Activated CD4-positive, CD25-positive, alpha-beta regulatory T cell treated with anti-CD3 and anti-CD28 coated beads, Interleukin-2, amount 50 U/mL, for 72 hours (primary cell): Measurements from ENCODE around the gene FAM210A.
A peak's percentile ranks its signal among the peaks of the same experiment; 100 is the strongest.

Source experiments
- DNase-seq: peaks from one replicate; pipeline ENCODE4 v3.0.0; 2021

Gene FAM210A

DNA sequence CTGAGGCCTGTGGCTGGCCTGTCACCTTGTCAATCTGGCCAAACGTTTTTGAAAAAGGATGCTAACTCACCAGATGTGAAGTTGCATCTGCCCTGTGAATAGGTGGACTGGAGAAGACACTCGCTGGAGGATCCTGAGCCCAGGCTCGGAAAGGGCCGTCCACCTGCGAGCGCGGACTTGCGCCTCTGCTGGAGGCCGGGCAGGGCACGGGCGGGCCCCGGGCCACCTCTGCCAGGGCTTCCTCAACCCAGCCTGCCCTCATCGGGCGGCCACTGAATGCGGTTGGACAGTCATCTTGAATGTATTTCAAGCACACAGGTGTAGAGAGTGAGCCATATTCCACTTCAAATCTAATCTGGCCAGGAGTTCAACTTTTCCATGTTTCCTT lies 83.9 kb downstream of the FAM210A start:
- no peak for DNase-seq

DNA sequence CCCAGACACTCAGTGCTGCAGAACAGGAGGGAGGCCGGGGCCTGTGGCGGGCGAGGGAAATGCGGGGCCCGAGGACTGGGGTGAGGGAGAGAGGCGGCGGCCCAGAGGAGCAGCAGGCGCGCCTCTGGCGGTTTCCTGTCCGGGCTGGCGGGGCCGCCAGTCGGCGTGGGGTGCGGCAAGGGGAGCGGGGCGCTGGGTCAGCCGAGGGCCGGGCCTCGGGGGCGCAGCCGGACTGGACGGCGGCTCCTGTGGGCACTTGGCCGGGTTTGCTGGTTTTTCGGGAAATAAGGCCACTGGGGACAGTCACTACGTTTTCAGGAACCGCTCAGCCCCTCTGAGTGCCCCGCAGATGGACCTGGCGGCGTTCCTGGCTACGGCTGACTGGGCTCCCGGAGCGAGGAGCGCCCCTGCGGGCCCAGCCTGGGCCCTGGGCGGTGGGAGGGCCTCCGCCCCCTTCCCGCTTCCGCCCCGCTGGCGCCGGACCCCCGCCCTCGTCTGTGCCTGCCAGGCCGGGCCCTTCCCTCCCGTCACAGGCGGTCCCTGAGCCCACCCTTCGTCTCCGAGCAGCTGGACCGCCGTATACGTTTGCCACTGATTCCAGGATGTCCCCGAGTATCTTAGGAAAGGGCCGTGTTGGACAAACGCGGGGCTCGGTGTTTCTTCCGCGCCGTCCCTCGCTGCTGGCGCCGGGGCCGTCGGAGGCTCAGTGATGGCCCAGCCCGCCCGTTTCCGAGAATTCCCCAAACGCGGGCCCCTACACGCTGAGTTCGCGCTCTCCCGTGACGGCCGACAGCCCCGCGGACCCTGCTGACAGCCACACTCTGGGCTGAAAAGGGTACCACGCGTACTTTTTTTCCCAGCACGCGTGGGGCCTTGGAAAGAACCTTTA lies 84.6 kb downstream of the FAM210A start:
- DNase-seq: no peak

DNA sequence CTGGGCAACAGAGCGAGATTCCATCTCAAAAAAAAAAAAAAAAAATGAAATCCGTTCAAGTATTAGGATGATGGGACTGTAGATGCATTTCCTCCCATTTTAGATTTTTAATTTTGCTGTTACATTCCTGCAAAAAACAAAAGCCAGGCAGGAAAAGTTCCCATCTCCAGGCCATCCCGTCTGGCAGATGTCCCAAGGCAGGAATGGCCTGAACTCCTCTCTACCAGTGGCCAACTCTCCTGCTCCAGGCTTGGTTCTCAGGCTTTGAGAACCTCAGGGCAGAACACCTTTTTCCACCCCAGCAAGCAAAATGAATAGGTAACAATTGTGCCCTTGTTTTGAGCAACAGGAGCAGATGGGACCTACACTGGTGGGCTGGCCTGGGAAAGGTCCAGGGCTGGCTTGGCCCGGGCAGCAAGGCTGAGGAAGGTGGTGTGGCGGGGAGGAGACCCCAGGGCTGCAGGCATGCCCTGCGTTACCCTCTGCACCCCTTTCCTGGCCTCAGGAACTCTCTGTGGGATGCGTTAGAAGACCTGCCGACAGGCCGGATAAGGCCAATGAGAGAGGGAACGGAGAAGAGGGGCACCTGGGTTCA lies 86.0 kb downstream of the FAM210A start:
- DNase-seq: no peak

DNA sequence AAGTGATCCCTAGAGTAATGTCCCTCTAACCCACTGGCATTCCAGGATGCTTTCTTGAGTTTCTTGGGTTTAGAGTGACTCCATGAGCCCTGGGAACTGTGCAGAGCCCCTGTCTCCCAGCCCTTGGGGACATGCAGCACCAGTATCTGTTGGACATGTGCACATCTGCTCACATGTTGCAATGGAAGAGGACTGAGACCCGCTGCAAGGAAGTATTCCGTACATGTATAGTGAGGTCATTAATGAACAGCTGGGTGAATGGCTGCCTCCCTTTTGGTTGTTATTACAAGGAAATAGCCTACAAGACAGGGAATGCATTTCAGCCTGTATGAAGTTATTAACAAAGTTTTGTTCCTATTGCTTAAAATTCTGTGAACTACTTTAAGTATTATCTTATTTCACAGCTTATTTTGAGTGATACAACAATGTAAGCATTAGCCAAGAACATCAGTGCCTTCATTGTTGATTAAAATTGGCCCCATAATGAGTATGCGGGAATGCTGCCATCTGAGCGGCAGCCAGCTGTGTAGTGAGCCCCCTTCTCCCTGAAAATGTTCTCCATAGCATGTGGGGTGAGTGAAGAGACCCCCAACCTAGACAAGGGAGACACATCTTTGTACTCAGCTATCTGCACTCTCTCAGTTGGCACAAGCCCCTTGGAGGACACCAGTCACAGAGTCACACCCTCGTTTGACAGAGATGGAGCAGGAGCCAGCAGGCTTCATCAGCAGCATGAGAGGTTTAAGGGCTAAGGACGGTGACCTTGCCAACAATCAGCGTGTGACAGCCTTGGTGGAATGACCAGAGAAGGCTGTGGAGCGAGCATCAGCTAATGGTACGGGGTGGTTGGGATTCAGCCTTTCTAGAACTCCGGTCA lies 87.4 kb downstream of the FAM210A start:
- DNase-seq: no peak

DNA sequence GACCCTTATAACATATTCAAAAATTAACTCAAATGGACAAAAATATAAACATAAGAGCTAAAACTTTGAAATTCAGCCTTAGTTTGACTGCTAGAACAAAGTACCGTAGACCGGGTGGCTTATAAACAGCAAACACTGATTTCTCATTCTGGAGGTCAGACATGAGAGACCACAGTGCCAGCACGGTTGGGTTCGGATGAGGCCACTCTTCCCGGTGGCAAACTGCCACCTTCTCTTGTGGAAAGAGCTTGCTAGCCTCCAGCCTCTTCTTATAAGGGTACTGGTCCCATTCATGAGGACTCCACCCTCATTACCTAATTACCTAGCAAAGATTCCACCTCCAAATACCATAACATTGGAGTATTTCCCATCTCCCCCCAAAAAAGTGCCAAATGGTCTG lies 91.3 kb downstream of the FAM210A start:
- DNase-seq: no peak

DNA sequence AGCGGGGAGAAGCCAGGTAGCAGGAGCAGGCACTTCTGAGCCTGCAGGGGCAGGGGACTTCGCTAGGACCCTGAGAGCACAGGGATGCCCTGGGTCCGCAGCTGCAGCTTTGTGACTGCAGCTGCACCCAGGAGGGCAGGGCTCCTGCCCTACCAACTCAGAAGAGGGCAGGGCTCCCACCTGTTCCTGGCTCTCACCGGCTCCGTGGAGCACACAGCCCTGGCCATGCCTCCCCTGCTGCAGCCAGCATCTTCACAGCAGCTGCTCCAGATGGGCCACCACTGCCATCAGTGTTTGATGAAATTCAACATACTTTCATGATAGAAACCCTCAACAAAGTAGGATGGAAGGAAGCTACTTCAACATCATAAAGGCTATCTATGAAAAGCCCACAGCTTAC lies 92.7 kb downstream of the FAM210A start:
- DNase-seq: peak; percentile 20

DNA sequence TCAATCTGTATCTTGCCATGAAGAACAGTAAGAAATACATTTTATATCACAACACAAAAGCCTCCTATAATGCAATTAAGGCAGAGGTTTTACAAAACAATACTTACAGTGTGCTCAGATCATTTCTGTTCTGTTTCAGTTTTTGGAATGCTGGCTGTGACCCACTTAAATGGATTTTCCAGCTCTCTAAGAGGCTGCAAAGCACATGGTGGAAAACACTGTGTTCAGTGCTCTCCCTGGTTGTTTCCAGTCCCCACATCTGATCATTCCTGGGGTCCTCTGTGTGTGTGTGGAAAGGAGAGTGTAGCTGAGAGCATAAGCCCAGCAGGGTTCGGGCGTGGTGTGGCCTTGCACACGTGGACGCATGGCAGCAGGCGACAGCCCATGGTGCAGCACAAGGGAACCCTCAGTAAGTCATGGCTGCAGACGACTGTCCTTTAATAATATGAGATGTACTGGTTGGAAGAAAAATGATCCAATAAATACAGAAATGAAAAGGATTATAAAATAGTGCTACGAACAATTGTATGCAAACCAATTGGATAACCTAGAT lies 95.6 kb downstream of the FAM210A start:
- peak; percentile 4 for DNase-seq

DNA sequence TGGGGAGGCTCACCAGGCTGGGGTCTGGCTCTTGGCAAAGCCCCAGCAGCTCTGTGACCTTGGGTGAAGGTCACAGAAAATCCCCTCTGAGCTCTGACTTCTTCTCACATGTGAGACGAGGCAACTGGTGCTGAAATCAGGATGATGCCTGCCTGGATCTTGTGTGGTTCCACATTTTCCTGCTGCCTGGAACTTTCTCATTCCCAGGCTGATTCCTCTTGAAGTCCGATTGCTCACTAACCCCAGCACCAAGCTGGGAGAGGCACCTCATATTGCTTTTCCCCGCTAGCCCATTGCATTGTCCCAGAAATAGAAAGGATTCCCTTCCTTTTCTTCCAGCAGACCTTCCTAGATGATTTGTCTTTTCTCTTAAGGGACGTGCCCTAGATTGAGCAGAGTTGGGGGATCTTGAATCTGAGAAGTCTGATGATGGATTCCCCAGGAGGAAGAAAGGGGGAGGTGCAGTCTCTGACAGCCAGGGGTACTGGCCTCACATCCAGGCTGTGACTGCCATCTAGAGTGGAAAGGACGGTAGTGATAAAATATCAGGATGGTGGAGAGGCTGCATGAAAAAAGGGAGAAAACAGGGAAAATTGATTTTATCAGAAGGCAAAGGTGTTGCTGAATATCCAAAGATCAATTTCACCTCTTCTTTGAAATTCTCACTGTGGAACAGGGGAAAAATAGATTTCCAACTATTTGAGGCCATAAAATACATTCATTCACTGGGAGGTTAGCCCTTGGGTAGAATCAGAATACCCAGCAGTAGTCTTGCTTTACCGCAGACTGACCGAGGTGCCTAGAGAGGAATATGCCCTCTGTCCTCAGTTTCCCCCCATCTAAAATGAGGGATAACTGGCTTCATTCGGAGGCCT lies 96.3 kb downstream of the FAM210A start:
- no peak for DNase-seq

DNA sequence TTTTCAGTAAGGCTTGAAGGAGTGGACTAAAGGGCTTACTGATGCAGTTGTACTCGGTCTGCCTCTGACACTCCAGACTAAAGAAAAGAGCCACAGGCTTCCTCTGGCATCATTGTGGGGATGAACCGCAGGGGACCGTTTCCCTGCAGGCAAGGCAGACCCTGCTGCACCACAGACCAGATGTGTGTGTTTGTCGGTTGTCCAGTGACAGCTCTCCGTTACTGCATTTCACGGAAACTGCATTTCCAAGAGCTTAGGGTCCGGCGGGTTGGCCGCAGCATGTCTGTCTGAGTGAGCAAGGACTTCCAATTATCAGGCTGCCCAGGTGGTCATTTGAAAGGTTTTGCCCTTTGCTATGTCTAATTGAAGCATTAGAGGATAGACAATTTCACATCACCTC lies 98.1 kb downstream of the FAM210A start:
- DNase-seq: no peak

DNA sequence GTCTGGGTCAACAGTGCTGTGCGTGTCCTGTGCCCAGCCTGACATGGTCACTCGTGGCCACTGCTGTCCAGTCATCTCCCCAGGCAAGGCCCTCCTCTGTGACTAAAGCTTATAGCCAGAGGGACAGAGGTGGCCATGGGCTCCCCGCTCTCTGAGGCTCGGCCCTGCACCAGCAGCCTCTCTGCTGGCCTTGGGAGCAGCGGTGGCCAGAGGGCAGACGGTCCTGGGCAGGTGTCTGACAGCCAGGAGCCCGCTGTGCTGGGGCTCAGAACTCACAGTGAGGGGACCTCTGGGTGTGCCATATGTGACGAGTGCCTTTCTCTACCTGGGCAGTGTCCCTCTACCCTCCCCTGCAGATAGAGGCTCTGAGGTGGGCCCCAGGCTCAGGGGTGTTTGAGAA lies 98.7 kb downstream of the FAM210A start:
- DNase-seq: no peak

DNA sequence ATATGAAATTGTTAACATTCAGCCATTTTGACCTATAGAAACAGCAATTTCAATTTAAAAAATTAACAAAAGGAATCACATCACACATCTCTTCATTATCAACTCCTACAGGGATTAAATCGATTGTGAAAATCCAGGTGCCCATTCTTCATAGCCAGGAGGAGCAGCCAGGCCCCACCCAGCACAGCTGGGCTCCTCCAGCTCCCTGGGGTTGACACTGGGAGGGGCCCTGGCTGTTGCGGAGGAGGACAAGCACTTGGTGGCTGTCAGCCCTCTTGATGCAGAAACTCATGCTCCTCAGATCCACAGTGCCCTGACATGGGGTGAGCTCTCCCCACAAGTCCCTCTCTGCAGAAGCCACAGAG lies 99.8 kb downstream of the FAM210A start:
- no peak for DNase-seq

DNA sequence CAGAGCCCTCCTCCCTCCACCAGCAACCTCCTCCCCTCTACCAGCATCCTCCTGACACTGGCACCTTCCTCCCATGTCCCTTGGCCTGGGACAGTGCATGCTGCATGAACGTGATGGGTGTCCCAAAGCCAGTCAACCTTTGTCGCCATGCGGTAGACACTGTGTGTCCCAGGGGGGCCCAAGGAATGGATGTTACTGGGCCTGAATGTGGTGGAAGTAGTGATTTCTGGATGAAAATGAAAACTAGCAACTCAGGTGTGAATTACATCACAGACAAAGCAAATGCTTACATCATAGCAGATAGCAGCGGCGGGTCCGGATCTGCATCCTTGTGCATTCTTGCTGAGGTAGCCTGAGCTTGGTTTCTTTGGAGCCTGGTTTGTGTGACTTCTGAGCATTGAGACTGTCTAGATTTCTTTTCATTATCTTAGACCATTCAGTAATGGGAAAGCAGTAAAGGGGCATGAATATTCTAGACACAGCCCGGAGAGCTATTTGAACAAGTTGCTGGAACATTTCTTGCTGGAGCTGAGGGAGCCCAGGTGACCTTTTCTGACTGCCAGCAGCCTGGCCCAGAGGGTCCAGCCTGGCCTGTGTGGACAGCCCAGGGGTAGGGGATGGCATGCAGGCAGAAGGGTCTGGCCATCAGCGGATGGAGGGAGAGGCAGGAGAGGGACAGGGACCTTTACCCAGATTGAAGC lies 100.4 kb downstream of the FAM210A start:
- DNase-seq: peak; percentile 20

DNA sequence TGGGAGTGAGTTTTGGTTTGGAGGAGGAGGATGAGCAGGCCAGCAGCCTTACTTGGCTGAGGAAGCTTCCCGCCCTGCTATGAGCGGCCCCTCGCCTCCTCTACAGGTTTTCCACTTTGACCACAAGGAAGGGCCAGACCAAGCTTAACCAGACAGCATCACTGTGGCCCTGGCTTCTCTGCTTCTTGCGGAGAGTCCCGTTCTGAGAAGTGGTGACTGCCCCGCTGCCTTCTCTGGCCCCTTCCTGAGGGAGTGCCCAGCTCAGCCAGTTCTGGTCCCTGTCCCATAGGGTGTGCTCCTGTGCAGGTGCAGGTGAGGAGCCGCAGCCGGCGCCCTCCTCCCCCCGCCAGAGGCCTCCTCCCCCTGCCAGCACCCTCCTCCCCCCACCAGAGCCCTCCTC lies 101.0 kb downstream of the FAM210A start:
- DNase-seq: no peak

DNA sequence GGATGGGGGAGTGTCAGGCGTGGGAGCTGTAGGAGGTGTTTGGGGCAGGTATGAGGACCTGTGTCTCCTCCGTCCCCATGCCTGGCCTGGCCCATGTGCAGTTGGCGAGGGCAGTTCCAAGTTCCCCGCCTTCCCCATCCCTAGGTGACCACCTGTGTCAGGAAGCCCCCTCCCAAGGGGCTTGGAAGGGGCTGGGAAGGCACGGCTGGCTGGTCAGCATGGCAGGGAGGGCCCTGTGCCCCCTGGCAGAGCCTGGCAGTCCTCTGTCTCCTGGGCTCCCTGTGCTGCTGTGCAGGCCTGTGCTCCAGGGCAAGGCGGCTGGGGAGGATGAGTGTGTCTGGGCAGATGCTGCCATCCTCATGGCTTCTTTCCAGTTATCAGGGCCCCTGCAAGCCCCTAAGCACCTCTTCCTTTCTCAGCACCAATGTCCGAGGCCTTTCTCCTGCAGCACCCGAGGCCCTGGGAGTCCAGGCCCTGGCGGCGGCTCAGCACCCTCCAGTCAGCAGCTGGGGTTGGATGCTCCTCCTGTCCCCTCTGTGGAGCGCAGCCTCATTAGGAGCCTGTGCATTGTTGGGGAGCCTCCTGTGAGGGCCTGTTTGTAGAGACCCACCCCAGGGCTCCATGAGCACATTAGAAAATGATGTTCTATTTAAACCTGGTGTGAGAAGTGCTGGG lies 101.7 kb downstream of the FAM210A start:
- no peak for DNase-seq

DNA sequence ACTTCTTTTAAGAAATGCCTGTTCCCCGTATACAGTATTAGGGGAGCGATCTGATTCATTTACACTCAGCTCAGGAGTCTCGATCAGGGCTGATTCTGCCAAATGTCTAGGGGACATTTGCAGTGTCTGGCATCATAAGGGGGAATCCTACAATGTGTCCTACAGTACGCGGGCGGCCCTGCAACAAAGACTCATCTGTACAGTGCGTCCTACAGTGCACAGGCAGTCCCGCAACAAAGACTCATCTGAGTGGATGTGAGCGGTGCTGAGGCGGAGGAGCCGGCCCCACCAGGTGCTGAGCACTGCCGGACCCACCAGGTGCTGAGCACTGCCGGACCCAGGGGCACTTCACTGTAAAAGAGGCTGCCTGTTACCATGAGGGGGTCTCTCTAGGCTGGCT lies 102.5 kb downstream of the FAM210A start:
- DNase-seq: no peak

DNA sequence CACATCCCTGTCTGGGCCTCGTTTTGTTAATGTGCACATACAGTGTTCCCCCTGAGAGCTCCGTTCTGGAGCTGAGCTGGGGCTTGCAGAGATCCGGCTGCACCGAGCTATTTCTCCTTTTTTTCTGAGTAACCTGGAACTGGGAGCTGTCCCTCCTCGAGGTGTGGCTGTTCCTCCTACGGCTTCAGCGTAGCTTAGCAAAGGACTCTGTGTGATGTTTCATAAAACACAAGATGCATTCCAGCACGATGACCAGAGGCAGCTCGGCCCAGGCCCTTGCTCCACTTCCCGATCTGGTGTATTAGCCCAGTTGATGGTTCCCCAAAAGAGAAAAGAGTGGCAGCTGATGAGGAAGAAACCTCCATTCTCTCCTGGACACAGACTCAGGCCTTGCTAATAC lies 103.0 kb downstream of the FAM210A start:
- DNase-seq: no peak

DNA sequence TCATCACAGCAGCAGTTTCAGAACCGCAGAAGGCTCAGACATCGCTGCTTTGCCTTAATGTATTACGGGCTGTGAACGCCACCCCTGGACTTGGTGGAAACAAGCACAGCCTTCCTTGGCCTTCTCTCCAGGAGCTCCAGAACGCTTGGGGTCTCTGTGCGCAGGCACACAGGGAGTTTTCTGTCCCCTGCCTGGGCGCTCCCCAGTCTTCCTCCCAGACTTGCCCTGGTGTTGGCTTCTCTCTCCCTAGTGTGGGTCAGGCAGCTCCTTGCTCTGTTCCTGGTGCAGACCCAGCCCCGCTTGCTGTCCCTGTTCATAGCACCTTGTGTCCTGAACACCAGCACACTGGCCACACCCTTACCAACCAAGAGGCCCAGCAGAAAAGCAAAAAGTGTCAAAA lies 103.6 kb downstream of the FAM210A start:
- no peak for DNase-seq

DNA sequence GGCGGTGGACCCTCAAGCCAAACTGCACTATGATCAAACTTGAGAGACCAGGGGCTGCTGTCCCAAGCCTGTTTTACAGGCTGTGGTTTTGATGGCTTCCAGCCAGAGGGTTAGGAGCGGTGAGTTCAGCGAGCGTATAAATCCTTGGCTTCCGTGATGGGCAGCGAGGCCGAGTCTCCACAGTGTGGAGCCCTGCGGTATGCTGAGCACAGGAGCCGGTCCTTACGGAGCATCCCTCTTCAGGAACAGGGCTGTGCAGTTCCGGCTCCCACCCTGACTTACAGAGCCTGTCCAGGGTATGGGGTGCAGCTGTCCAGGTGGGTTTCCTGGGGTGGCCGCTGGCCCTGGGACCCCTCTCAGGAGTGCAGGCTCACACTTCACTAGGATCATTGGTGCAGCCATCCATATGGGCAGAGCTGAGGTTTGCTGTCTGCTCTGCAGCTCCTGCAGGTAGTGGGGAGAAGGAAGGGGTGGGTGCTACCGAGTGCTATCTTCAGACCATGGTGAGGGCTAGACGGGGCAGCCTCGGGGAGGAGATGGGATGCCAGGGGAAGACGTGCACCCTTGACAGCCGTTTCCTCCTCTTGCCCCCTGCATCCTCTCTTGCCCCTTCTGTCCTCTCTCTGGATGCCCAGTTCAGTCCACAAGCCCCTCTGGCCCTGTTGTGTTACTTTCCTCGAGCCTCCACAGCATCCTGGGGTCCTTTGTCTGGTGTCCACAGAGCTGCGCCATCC lies 104.3 kb downstream of the FAM210A start:
- no peak for DNase-seq

DNA sequence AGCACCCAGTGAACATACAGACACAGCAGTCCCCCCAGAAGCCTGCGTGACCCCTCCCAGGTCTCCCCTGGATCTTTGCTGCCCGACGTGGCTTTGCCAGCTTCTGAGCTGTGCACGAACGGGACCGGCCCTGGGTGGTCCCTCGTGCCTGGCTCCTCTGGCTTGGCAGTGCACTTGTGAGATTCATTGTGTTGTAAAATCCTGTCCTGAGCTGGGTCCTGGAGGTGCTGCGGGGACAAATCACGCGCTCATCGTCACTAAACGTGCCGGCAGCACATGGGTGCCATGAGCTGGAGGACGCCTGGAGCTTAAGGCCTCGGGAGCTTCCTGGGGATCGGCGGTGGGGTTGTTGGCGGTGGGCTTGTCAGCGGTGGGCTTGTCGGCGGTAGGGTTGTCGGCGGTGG lies 104.9 kb downstream of the FAM210A start:
- DNase-seq: no peak

DNA sequence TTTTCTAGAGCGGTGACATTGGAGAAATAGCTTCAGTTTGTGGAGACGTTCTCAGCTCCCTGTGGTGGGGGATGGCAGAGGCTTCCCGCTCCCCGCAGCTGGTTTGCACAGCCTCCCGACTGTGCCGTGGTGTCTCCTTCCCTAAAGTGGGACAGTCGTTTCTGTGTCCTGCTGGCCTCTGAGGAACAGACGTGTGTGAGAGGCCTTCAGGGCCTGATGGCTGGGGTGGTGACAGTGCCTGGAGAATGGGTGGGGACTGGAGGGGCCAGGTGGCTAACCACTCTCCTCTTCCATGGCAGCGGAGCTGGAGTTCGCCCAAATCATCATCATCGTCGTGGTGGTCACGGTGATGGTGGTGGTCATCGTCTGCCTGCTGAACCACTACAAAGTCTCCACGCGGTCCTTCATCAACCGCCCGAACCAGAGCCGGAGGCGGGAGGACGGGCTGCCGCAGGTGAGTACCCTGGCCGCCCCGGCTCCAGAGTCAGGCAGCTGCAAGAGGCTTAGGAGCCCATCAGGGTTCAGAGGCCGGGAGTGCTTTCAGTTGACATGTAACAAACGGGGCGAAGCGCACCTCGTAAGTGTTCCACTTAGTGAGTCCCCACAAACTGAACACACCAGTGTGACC lies 105.4 kb downstream of the FAM210A start:
- no peak for DNase-seq
